ENCODE data around the gene UPP1.

DNA sequence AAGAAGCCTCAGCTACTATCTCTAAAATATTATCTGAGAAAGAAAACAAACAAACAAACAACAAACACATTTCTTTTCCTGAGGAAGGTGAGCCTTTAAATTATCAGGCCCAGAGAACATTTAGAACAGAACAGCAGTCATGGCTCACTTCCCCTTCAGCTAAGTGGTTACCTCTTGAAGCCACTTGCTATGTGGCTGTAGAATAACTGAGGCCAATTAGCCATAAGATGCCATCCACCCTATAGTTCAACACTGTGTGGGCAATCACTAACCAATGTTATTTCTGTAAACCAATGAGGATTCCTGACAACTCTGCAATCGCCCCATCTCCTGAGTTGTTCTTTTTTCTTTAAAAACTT, 3.7 kb upstream of the UPP1 start:
- TF ChIP-seq, protein P1, sequence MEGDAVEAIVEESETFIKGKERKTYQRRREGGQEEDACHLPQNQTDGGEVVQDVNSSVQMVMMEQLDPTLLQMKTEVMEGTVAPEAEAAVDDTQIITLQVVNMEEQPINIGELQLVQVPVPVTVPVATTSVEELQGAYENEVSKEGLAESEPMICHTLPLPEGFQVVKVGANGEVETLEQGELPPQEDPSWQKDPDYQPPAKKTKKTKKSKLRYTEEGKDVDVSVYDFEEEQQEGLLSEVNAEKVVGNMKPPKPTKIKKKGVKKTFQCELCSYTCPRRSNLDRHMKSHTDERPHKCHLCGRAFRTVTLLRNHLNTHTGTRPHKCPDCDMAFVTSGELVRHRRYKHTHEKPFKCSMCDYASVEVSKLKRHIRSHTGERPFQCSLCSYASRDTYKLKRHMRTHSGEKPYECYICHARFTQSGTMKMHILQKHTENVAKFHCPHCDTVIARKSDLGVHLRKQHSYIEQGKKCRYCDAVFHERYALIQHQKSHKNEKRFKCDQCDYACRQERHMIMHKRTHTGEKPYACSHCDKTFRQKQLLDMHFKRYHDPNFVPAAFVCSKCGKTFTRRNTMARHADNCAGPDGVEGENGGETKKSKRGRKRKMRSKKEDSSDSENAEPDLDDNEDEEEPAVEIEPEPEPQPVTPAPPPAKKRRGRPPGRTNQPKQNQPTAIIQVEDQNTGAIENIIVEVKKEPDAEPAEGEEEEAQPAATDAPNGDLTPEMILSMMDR (IDR thresholded peaks at IDR 0.05): no peak
- no peak for TF ChIP-seq POLR2A (IDR thresholded peaks at IDR 0.05)
- TF ChIP-seq POLR2AphosphoS5 (IDR thresholded peaks at IDR 0.05): no peak
- TF ChIP-seq EP300 (IDR thresholded peaks at IDR 0.05): no peak
